PC-9 (cell line): ENCODE measurements around the gene HOXC9.

Experiments used
- EZH2 ChIP-seq: fragments of 200-600 bp; sonication (generic); IDR thresholded peaks from 2 replicates; pipeline ENCODE4 v1.8.0; 2017; ENCODE audit warnings: antibody characterized with exemption, low read depth
- TF ChIP-seq, protein P1 (sequence below): fragments of 200-600 bp; sonication (generic); conservative IDR thresholded peaks from 2 replicates; pipeline ENCODE4 v1.6.1; 2017; ENCODE audit warnings: mixed run types, antibody characterized with exemption, mild to moderate bottlenecking, moderate library complexity

DNA sequence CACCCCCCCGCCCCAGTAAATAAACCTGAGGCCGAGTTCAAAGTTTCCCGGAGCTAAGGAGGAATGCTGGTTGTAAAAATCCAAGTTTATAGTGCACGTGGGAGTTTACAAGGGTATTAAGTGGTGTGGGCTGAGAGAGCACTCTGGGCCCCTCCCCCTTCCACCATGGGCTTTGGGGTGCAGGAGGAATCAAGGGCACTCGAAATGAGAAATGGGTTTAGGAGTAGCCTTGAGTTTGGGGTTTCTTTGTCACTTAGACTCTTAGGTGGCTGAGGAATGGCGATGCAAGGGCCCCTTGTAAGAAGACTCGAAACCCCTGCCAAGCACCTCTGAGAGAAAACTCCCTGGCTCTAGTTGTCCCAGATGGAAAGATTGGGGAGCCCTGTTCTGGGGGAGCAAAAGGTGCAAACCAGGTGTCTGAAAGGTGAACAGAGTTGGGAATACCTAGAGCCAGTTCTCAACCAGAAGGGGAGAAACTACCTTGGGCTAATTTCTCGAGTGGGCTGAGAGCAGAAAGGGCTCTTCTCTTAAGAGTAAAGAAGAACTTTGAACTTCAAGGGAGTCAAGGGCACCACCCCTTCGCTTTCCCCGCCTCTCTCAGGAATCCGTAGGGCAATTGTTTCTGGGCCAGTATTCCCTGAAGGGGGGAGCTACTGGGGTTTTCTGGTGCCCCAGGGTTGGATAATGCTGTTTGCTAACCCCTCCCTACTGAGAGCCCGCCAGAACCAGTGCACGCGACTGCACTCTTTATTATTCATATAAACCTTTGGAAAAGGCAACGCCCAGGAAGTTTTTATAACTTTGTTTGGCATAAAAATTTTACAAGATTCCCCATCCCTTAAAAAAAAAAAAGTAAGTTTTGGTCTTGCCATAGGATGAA lies 21.2 kb upstream of the HOXC9 start:
- TF ChIP-seq, protein P1, sequence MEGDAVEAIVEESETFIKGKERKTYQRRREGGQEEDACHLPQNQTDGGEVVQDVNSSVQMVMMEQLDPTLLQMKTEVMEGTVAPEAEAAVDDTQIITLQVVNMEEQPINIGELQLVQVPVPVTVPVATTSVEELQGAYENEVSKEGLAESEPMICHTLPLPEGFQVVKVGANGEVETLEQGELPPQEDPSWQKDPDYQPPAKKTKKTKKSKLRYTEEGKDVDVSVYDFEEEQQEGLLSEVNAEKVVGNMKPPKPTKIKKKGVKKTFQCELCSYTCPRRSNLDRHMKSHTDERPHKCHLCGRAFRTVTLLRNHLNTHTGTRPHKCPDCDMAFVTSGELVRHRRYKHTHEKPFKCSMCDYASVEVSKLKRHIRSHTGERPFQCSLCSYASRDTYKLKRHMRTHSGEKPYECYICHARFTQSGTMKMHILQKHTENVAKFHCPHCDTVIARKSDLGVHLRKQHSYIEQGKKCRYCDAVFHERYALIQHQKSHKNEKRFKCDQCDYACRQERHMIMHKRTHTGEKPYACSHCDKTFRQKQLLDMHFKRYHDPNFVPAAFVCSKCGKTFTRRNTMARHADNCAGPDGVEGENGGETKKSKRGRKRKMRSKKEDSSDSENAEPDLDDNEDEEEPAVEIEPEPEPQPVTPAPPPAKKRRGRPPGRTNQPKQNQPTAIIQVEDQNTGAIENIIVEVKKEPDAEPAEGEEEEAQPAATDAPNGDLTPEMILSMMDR = no peak
- no peak for TF ChIP-seq EZH2
